Stimulated activated CD8-positive, alpha-beta memory T cell treated with anti-CD3 and anti-CD28 coated beads, Interleukin-4, amount 100 ng/mL, for 4 hours (primary cell): Measurements from ENCODE around the gene B3GALT6.
"Not testable (repeated sequence)": the region's sequence is repeated elsewhere in the genome, so short reads cannot be mapped to it uniquely, and the experiment has no call there.

Experiments
- DNase-seq, 2 donors: peaks; one replicate each; pipeline ENCODE4 v3.0.0-alpha.2; 2020; ENCODE audit warnings: low read depth in 2 of 2, low spot score in 1 of 2

The B3GALT6 gene

GRCh38 chr1:1232208-1232795 is at the start of gene B3GALT6:
B3GALT6 (plus strand) TSS chr1:1232237; CDS start chr1:1232279, 42 bp downstream.
- DNase-seq = no peak

GRCh38 chr1:1182491-1183220 is 49.4 kb upstream of the B3GALT6 start:
- DNase-seq = no peak

- no peak for DNase-seq
Observed at GRCh38 chr1:1183221-1183747, 48.8 kb upstream of the B3GALT6 start.

- DNase-seq = no peak
Observed at GRCh38 chr1:1183833-1184775, 47.9 kb upstream of the B3GALT6 start.

- DNase-seq = no peak
Observed at GRCh38 chr1:1185101-1185765, 46.8 kb upstream of the B3GALT6 start.

GRCh38 chr1:1187938-1188337 is 44.1 kb upstream of the B3GALT6 start:
- no peak for DNase-seq

- no peak for DNase-seq
Observed at GRCh38 chr1:1189111-1189510, 42.9 kb upstream of the B3GALT6 start.

- DNase-seq = no peak
Observed at GRCh38 chr1:1191734-1192133, 40.3 kb upstream of the B3GALT6 start.

- no peak for DNase-seq
Observed at GRCh38 chr1:1194723-1195122, 37.3 kb upstream of the B3GALT6 start.

- not testable (repeated sequence) for DNase-seq
Observed at GRCh38 chr1:1195726-1196125, 36.3 kb upstream of the B3GALT6 start.

- no peak for DNase-seq
Observed at GRCh38 chr1:1196431-1197187, 35.4 kb upstream of the B3GALT6 start.

GRCh38 chr1:1197188-1197500 is 34.9 kb upstream of the B3GALT6 start:
- no peak for DNase-seq

- no peak for DNase-seq
Observed at GRCh38 chr1:1197551-1198422, 34.2 kb upstream of the B3GALT6 start.

GRCh38 chr1:1198423-1199140 is 33.5 kb upstream of the B3GALT6 start:
- DNase-seq = no peak

- DNase-seq = no peak
Observed at GRCh38 chr1:1199141-1199960, 32.7 kb upstream of the B3GALT6 start.

- no peak for DNase-seq
Observed at GRCh38 chr1:1199961-1200875, 31.8 kb upstream of the B3GALT6 start.
